Activated T-helper 9 cell treated with anti-CD3 and anti-CD28 coated beads, Interleukin-2, amount 50 U/mL, for 16 hours (primary cell): ENCODE results near the gene CACNA1I.

Experiments used
- DNase-seq: peaks from one replicate; pipeline ENCODE4 v3.0.0-alpha.2; 2020; ENCODE audit warnings: low read depth

CACNA1I gene

DNA sequence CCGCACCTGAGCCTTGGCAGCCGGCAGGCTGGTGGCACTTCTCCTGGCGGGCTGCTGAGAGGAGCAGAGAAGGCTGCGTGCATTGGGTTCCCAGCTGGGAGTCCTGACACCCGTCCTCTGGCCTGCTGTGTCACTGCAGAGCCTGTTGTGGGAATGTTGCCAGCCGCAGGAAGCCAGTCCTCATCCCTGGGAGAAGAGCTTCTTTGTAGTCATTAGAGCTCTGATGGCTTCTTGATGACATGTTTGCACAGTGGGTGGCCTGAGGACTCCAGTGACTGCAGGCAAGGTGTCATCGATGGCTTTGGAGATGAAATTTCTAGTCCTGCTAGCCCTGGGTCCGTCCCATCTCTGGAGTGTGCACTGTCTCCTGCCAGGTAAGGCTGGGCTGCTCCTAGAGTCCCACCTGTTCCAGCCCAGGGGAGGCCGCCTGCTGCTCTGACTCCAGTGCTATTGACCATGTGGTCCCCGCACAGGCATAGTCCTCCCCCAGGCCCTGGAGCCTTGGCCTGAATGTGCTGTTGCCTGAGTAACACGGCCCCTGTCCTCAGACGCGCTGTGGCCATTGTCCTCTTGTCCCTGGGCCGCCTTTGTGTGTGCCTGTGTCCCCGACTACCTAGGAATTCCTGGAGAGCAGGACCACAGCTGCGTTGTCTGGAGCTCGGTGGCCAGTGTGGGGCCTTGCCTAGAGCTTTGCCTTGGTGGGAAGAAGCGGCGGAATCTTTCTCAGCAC lies 129.2 kb downstream of the CACNA1I start:
- no peak for DNase-seq

- no peak for DNase-seq
These were observed 130.0 kb downstream of the CACNA1I start for GRCh38 chr22:39700565-39700964.

DNA sequence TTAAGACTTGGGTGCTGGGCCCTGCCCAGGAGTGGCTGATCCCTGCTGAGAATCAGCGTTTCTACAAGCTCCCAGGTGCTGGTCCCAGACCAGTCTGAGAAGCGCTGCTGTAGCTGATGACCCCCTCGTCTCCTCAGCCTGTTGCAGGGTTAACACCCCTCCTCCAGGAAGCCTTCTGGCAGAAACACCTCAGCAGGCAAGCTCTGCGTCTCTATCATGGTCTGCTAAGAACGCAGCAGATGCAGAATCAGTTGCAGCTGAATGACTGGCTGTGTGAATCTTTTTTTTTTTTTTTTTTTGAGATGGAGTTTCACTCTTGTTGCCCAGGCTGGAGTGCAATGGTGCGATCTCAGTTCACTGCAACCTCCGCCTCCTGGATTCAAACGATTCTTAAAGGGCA lies 132.5 kb downstream of the CACNA1I start:
- DNase-seq = no peak

DNA sequence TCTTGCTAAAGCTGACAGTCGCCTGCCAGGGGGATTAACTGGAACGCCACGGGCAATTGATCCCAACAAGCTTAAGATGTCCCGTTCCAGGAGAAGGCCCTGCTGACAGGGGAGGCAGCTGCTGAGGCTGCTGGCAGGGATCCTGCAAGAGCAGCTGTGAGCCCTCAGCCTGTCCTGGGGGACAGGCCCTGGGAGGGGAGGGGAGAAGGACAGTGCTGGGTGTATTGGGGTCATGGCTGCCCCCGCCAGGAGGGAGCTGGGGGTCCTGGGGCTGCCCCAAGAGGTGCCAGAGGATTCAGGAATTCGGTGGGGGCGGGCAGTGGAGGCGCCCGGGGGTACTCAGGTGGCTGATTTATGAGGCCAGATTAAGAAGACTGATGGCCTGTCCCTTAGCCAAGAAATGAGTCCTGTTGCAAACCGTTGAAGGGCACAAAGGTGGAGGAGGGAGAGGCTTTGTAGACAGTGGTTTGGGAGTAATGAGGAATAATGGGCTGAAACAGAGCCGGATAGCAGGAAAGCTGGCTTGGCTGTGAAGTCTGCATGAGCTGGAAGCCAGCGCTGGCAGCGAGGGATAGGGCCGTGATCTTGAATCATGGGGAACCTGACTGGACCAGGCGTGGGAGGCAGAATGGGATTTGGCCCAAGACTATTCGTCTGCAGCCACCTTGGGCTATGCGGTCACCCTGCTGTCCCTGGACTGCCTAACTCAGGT lies 133.5 kb downstream of the CACNA1I start:
- no peak for DNase-seq

DNA sequence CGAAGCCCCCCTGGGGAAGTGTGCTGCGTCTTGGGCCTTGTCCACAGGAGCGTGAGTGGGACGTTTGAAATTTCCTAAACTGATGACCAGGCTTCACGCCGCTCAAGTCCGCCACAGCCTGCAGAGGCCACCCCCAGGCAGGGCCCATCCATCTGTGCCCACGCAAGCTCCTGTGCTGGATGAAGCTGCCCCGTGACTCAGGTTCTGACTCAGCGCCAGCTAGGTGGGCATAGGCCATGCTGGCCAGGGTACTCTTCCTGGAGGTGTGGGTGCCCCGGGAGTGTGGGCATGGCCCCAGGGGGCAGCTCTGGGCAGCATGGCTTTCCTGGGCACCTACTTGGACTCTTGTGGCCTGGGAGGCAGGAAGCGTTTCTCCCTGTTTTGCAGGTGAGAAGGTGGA lies 134.8 kb downstream of the CACNA1I start:
- DNase-seq = no peak

DNA sequence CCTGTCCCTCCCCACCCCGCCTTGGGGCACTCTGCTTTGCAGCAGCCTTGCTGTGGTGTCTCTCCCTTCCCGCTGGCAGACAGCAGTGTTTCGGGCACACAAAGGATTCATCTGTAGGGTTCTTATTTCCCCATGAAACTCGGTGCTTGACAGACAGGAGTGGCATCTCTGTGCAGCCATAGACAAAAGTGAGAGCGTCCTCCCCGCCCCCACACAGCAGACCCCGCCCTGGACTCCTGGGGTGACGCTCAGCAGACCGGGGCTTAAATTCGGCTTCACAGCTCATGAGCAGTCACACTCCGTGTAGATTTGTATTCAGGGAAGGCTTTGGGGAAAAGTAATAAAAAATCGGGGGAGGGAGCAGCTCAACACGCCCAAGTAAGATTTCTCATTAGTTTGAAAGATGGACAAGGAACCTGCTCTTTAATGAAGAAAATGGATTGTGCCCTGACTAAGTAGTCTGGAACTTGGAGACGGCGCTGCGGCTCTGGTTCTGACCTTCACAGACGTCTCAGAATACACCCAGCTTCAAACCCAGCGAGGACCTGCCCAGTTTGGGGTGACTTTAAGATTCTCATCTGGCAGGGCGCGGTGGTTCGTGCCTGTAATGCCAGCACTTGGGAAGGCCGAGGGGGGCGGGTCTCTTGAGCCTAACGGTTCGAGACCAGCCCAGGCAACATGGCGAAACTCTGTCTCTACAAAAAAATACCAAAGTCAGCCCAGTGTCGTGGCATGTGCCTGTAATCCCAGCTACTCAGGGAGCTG lies 136.0 kb downstream of the CACNA1I start:
- DNase-seq = no peak

DNA sequence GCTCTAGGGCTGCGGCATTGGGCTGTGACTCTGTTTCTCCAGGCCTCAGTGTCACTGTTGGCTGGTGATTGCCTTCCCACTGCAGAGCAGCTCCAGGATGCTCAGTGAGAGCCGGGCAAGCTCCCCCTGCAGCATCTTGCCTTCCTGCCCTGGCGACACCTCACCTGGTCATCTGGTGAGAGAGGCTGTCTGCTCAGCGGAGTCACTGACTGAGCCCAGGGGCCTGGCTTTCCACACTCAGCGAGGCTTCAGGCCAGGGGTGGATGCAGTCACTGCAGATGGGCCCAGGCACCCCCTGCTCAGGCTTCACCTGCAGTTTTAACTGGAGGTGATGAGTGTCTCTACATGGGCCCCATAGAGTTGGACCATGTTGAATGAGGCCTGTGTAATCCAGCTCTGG lies 136.8 kb downstream of the CACNA1I start:
- DNase-seq = no peak

DNA sequence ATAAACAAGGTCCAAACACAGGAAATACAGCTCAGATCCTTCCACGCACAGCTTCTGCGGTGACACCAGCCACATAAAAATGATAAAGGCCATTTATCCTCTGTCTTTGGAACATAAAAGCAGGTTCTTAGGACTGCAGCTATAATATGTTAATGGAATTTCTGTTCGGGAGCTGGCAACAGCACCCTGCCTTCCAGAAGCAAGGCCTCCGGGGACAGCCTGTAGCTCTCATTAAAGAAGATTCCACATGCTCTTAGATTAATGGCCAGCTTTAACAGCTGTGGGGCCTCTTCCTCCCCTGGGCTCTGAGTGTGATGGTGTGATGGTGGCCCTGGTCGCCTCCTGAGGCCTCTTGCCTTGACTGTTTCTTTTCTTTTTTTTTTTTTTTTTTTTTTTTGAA lies 137.3 kb downstream of the CACNA1I start:
- no peak for DNase-seq

GRCh38 chr22:39710380-39711150 lies 140.0 kb downstream of the CACNA1I start:
- DNase-seq = no peak

DNA sequence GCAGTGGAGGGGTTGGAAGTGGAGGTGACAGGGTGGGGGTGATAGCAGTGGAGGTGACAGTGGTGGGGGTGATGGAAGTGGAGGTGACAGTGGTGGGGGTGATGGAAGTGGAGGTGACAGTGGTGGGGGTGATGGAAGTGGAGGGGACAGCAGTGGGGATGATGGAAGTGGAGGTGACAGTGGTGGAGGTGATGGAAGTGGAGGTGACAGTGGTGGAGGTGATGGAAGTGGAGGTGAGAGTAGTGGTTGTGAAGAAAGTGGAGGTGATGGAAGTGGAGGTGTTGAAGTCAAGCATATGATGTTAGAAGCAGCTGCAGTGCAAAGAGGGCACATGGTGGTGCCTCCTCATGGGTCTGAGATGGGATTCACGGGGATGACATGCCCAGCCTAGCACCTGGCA lies 141.5 kb downstream of the CACNA1I start:
- no peak for DNase-seq

- no peak for DNase-seq
These were observed 142.4 kb downstream of the CACNA1I start for GRCh38 chr22:39712751-39713525.

- no peak for DNase-seq
These were observed 143.3 kb downstream of the CACNA1I start for GRCh38 chr22:39713799-39714290.

DNA sequence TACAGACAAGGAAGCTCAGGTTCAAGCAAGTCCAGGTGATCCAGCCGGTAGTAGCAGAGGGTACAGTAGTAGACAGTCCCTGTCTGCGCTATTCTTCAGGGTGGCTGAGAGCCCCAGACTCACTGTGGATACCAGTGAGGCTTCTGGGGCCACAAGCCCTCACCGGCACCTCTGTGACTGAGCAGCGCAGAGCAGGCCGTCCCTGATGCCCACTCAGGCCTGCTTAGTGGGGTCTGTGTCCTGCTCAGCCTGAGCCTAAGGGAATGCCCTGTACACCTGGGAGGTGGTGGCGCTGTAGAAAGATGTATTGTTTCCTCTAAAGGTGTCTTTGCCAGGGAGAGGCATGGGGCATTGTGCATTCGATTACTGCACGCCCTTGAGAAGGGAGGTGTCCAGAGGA lies 143.8 kb downstream of the CACNA1I start:
- DNase-seq = no peak

DNA sequence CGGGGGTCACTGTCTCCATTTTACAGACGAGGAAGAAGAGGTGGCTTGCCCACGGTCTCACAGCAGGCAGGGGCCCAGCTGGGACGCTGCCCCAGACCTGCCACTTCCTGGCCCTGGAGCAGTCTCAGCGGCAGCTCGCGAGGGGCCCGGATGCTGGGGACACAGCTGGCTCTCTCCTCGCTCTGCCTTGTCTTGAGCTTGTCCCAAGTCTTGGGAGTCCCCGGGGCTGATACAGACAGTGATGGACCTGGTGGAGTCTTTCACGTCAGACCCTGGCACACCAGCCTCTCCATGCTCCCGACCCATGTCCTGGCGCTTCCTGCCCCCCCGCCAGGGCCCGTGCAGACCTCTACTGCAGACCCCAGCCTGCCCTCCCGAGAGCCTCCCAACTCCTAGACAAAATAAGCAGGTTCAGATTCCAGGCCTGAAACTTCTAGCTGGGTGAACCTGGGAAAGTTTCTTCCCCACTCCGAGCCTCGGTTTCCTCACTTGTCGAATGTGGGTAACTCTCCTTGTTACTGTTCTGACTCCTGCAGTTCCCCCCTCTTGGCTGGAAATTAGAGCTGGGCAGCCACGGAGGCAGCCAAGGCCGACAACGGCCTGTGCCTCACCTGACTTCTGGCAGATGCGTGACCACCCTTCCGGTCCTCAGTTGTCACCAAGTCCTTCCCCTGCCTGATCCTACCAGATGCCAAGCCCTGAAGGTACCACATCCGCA lies 145.4 kb downstream of the CACNA1I start:
- no peak for DNase-seq

- DNase-seq = no peak
These were observed 146.0 kb downstream of the CACNA1I start for GRCh38 chr22:39716534-39716933.

DNA sequence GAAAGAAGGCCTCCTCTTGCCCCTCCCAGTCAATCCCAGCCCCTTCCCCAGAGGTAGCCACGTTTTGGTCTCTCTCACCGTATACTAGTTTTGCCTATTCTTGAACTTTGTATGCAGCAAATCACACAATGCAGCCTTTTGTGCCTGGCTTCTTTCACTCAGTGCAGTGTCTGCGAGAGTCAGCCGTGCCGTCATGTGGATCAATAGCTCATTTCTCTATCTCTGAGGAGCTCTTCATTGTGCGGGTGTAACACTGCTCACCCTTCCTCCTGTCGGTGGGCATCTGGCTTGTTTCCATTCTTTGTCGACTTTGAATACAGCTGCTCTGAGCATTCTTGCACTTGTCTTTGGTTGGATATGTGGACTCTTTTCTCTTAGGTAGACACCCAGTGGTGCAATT lies 146.5 kb downstream of the CACNA1I start:
- DNase-seq = no peak

DNA sequence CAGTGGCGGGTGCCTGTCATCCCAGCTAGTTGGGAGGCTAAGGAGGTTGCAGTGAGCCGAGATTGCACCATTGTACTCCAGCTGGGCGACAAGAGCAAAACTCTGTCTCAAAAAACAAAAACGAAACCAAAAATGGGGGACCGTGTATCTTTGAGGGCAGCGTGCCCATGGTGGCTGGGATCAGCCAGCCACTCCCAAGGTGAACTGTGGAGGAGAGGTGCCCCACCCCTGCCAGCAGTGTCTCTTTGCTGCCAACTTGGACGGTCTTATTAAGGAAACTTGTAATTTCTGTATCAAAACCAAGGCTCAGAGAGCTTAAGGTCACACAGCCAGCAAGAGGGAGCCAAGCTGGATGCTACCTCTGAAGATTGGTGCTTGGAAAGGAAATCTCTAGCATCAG lies 147.7 kb downstream of the CACNA1I start:
- no peak for DNase-seq

GRCh38 chr22:39718921-39719475 lies 148.4 kb downstream of the CACNA1I start:
- DNase-seq = no peak

- DNase-seq = no peak
These were observed 149.3 kb downstream of the CACNA1I start for GRCh38 chr22:39719559-39720450.
